Left renal pelvis (tissue), 4 donors: ENCODE results near the gene ZNF511. TPM values are rescaled to one million over a fixed set of nuclear protein-coding genes. Genes with fewer than 3 reads are reported as not detected.

ENCODE experiments used
- DNase-seq, 4 donors: peaks; one replicate each; pipeline ENCODE4 v3.0.0-alpha.2; 2013; ENCODE audit warnings: low read depth in 4 of 4, low spot score in 3 of 4
- polyA plus RNA-seq, 4 donors: library from polyadenylated mRNA; unstranded; fragments of 120-200 nt; gene quantifications; one replicate each; pipeline ENCODE4 v1.2.1, GENCODE V29; 2013; ENCODE audit not compliant: insufficient read length in 4 of 4

The ZNF511 gene
- polyA plus RNA-seq, 4 donors: 33.9 to 41.4 (median 38.0) TPM

- DNase-seq: peak in 2 of 4 donors; percentile 69 to 72
These were observed 20.9 kb downstream of the ZNF511 start for GRCh38 chr10:133329491-133330202.

DNA sequence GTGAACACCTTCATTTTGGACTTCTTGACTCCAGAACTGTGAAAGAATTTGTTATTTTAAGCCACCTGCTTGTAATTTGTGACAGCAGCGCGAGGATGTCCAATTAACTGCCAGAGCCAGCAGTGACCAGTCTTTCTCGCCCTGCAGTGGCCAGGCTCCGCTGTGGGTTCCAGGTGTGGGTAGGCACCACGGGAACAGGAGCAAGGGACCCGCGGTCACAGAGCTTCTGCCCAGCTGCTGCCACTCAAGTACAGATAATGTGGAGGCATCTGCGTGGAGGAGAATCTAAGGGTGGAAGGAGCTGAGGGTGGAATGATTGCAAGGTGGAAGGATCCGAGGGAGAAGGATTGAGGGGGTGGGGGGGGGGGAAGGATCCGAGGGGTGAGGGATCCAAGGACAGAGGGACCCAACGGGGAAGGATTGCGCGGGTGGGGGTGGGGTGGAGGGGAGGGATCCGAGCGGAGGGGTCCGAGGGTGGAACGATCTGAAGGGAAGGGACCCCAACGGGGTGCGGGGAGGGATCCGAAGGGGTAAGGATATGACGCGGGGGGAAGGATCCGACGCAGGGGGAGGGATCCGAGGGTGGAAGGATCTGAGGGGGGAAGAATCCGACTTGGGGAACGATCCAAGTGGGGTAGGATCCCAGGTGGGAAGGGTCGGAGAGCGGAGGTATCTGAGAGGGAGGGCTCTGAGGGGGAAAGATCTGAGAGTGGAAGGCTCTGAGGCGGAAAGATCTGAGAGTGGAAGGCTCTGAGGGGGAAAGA lies 24.4 kb downstream of the ZNF511 start:
- DNase-seq: no peak

DNA sequence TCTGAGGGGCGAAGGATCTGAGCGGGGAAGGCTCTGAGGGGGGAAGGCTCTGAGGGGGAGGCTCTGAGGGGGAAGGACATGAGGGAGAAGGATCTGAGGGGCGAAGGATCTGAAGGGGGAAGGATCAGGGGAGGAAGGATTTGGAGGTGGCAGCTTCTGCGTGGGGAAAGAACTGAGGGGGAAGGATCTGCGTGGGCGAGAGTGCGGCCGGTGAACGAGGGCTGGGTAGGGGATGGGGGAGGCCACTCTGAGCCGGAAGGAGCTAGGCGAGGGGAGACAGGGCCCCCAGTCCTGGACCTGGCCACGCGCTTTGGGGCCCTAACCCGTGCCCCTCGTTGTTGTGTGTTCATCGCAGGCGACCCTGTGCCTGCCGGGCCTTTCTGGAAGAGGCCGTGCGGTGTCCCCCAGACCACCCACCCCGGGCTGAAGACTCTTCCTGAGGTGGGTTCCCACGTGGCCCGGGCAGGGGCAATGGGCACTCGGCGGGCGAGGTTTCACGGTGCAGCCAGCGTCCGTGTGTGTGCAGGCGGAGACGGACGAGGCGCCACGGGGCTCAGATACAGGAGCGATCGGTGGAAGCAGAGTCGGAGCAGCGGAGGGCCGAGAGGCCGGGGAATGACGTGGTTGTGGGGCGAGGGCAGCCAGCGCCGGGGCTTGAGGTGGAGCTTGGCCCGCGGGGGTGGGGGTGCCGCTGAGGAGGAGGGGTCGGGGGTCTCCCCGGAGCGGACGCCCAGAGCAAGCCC lies 26.0 kb downstream of the ZNF511 start:
- no peak for DNase-seq

- no peak for DNase-seq
These were observed 26.8 kb downstream of the ZNF511 start for GRCh38 chr10:133335246-133336117.

DNA sequence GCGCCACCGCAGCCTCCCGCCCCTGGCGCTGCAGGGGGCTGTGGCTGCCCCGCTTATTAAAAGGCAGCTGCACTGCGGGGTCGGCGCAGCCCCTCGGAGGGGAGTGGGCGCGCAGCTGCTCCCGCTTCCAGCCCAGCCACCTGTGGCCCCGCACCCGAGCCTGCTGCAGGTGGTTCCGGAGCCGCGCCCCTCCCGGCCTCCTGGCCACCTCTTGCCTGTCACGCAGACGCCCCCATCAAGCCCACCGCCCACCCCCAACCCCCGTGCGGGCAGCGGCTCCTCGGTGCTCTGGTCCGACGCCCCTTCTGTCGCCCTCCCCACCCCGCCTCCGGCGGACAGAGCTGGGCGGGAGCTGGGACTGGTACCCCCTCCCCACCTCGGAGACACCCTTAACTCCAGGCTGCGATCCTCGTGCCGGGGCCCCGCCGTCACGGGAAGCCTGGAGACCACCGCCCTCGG lies 27.4 kb downstream of the ZNF511 start:
- no peak for DNase-seq

DNA sequence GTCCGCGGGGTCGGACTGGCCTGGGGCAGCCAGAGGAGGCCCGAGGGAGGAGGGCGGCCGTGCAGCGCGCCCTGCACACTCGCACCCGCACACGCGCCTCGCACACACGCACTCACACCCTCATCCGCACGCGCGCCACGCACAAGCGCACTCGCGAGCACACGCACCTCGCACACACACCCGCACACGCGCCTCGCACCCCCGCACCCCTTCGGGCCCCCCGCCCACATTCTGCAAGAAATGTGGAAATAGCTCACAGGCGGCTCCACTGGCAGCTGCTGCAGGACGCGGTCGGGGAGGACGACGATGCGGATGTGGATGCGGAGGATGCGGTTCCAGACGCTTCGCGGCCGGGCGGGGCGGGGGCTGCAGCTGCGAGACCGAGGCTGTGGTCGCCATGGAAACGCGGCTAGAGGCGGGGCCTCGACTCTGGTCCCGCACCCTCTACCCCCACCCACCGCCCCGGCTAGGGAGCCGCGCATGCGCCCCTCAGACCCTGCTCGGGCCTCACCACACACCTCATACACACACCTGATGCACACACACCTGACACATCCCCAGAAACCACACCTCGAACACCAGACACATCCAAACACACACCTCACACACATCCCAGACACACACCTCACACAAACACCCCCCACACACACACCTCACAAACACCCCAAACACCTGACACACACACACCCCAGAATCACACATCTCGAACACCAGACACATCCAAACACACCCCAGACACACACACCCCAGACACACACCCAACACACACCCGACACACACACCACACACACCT lies 28.1 kb downstream of the ZNF511 start, which contains the start of gene CALY:
Gene CALY (minus strand): TSS at position 320 of the 793 bp plus-strand sequence. CDS start 7,907 bp downstream, outside the sequence.
- DNase-seq: no peak

GRCh38 chr10:133337370-133337725 lies 28.6 kb downstream of the ZNF511 start:
- no peak for DNase-seq

DNA sequence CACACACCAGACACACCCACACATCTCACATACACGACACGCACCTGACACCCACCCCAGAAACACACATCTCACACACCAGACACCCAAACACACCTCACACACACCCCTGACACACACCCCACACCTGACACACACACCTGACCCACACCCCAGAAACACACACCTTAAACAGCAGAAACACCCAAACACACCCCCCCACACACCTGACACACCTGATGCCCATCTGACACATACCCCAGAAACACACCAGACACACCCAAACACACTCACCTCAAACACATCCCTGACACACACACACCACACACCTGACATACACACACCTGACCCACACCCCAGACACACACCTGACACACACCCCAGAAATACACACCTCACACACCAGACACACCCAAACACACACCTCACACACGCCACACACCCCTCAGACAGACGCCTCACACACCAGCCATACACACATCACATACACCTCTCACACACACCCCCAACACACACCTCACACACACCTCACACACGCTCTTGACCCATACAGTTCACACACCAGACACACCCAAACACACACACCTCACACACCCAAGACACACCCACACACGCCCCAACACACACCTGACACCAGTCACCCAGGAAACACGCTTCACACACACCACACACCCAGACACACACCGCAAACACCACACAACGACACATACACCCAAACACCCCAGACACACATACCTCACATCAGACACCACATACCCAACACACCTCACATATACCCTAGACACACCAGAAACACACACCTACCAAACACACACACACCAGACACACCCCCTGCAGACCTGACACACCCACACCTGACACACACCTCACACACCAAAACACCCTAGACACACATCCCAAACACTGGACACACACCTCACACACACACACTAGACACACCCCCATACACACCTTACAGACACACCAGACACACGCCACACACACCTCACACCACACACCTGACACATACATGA lies 29.7 kb downstream of the ZNF511 start:
- no peak for DNase-seq

DNA sequence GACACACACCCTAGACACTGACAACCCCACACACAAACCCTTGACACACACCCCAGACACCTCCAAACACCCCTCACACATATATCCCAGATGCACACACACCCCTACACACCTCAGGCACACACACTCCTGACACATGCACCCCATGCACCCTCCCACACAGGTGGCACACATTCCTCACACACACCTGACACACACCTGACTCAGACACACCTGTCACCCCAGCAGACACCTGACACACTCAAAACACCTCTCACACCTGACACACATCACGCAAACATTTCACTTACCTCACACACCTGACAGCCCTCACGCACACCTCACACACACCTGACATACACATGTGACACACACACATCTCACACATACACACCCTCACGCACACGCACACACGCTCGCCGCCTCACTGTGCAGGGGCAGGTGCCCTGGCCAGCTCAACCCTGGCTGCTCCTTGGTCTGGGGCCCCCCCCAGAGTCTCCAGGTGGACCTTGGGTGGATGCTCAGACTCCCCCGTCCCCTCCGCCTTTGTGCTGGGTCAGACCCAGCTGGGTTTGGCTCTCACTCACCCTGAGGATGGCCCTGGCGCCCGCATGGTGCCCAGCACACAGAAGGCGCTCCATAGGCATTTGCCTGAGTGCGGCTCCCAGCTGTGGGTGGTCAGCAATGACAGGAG lies 31.1 kb downstream of the ZNF511 start:
- DNase-seq: no peak

DNA sequence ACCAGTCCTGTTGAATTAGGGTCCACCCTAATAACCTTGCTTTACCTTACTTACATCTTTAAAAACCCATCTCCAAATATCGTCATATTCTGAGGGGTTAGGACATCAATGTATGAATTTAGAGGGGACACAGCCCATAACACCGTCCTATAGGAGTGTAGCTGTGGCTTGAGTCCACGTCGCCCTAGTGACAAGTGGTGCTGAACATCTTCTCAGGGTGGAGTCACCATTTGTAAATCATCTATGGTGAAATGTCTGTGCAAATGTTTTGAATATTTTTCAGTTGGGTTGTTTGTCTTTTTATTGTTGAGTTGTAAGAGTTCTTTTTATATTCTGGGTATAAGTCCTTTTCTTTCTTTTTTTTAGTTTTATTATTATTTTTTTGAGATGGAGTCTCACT lies 33.3 kb downstream of the ZNF511 start:
- DNase-seq: no peak

DNA sequence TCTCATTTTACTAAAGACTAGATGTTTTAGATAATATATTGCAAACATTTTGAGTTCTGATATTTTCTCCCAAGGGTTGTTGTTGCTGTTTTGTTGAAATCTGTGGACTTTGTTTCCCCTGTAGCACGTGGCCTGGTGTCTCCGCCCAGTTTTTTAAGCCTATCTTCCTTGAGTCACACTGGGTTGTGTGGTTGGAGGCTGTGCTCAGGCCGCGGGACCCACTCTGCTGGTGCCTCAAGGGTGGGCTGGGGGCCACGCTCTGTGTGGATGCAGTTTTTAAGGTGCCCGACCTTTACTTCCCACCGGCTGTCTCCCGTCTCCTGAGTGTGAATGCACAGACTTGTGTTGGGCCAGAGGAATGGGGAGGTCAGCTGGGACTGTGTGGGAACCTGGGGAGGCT lies 34.2 kb downstream of the ZNF511 start:
- DNase-seq: no peak

GRCh38 chr10:133343558-133343957 lies 34.8 kb downstream of the ZNF511 start:
- DNase-seq: no peak

DNA sequence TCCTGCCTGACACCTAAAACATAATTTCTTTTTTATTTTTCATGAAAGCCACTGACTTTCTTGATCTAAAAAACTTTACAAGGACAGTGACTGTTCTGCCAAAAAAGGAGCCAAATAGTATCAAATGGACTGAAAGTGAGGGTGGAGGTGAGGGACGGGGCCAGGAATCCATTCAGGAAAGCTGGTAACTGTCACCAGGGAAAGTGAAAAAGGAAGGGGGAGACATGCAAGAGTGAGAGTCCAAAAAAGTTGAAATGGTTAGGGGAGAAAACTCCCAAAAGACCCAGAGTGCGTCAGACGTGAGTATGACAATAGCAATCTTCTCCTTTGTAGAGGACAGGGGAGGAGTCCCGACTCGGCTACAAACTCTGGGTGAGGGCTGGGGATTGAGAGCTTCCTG lies 35.5 kb downstream of the ZNF511 start:
- no peak for DNase-seq

- DNase-seq: no peak
These were observed 37.7 kb downstream of the ZNF511 start for GRCh38 chr10:133346413-133346812.

- DNase-seq: no peak
These were observed 39.2 kb downstream of the ZNF511 start for GRCh38 chr10:133347710-133348517.

DNA sequence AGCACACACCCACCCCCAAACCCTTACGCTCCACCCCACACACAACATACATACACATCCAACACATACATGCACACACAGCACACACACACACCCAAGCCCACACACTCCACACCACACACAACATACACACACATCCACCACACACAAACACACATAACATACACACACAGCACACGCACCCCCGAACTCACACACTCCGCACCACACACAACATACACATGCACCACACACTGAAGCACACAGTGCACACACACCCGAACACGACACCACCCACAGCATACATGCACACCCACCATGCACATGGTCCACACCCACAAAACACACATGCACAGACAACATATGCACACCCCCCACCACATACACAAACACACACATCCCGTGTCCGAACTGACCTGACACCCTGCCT lies 40.5 kb downstream of the ZNF511 start:
- DNase-seq: no peak

- no peak for DNase-seq
These were observed 40.9 kb downstream of the ZNF511 start for GRCh38 chr10:133349577-133350011.
